Esophagus squamous epithelium (tissue), 4 donors: ENCODE measurements around the gene SYNE2.

ENCODE experiments used
- POLR2A ChIP-seq, 4 donors: fragments of 450-650 bp; IDR thresholded peaks; one replicate each; pipeline ENCODE4 v1.6.1; 2017; ENCODE audit warnings: antibody characterized with exemption in 4 of 4, mild to moderate bottlenecking in 4 of 4, moderate library complexity in 3 of 4
- TF ChIP-seq, protein P1 (sequence below), 6 experiments: fragments of 450-650 bp in 4 of 6; fragments of 200-600 bp in 2 of 6; sonication (generic) in 2 of 6; IDR thresholded peaks; one replicate each; pipeline ENCODE4 v1.5.1; 2016 to 2019; ENCODE audit warnings: antibody characterized with exemption in 6 of 6, mild to moderate bottlenecking in 4 of 6, moderate library complexity in 4 of 6

DNA sequence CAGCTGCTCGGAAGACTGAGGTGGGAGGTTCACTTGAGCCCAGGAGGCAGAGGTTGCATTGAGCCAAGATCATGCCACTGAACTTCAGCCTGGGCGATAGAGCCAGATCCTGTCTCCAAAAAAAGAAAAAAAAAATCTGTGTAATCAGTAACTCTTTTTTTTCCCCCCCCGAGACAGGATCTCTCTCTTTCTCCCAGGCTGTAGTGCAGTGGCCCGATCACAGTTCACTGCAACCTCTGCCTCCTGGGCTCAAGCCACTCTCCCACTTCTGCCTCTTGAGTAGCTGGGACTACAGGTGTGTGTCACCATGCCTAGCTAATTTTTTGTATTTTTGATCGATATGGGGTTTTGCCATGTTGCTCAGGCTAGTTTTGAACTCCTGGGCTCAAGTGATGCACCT is 113.6 kb downstream of the SYNE2 start:
- TF ChIP-seq, protein P1, sequence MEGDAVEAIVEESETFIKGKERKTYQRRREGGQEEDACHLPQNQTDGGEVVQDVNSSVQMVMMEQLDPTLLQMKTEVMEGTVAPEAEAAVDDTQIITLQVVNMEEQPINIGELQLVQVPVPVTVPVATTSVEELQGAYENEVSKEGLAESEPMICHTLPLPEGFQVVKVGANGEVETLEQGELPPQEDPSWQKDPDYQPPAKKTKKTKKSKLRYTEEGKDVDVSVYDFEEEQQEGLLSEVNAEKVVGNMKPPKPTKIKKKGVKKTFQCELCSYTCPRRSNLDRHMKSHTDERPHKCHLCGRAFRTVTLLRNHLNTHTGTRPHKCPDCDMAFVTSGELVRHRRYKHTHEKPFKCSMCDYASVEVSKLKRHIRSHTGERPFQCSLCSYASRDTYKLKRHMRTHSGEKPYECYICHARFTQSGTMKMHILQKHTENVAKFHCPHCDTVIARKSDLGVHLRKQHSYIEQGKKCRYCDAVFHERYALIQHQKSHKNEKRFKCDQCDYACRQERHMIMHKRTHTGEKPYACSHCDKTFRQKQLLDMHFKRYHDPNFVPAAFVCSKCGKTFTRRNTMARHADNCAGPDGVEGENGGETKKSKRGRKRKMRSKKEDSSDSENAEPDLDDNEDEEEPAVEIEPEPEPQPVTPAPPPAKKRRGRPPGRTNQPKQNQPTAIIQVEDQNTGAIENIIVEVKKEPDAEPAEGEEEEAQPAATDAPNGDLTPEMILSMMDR (IDR thresholded peaks at IDR 0.05), result no peak
- TF ChIP-seq POLR2A (IDR thresholded peaks at IDR 0.05), result no peak
